Measurements from ENCODE around the gene TRMT1.

The TRMT1 gene

DNA sequence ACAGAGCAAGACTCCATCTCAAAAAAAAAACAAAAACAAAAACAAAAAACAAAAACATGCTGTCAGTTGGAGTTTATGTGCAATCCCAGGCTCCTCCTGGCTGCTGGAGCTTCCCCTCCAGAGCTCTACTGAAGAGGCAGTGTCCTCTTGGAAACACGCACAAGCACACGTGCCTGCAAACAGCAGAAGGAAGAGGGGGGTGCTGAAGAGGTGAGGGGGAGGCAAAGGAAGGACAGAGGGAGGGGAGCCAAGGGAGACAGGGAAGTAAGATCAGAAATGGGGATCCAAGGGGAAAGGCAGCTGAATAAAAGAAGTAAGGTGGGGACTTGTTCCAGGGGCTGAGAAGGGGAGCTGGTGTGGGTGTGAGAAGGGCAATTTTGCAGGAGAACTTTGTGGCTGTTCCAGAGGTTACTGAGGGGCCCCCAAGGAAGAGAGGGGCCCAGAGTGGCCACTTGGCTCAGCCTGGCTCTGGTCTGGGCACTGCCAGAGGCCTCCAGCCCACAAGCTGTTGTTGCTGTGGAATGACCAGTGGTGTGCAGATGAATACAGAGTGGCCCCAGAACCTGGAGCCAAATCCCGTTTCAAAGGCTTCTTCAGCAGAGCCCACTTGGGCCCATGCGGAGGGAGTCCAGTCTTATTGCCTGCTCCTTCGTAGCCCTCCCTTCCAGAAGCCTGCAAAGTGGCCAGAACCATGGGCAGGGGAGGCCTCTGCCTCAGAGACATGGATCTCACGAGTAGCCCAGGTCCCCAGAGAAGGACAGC lies 48.3 kb downstream of the TRMT1 start:
- H3K27ac ChIP-seq: no peak overlapping the region
- TF ChIP-seq, protein P1, sequence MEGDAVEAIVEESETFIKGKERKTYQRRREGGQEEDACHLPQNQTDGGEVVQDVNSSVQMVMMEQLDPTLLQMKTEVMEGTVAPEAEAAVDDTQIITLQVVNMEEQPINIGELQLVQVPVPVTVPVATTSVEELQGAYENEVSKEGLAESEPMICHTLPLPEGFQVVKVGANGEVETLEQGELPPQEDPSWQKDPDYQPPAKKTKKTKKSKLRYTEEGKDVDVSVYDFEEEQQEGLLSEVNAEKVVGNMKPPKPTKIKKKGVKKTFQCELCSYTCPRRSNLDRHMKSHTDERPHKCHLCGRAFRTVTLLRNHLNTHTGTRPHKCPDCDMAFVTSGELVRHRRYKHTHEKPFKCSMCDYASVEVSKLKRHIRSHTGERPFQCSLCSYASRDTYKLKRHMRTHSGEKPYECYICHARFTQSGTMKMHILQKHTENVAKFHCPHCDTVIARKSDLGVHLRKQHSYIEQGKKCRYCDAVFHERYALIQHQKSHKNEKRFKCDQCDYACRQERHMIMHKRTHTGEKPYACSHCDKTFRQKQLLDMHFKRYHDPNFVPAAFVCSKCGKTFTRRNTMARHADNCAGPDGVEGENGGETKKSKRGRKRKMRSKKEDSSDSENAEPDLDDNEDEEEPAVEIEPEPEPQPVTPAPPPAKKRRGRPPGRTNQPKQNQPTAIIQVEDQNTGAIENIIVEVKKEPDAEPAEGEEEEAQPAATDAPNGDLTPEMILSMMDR (conservative IDR thresholded peaks at IDR 0.05): no peak
- no peak for TF ChIP-seq ZFX (IDR thresholded peaks at IDR 0.05)

DNA sequence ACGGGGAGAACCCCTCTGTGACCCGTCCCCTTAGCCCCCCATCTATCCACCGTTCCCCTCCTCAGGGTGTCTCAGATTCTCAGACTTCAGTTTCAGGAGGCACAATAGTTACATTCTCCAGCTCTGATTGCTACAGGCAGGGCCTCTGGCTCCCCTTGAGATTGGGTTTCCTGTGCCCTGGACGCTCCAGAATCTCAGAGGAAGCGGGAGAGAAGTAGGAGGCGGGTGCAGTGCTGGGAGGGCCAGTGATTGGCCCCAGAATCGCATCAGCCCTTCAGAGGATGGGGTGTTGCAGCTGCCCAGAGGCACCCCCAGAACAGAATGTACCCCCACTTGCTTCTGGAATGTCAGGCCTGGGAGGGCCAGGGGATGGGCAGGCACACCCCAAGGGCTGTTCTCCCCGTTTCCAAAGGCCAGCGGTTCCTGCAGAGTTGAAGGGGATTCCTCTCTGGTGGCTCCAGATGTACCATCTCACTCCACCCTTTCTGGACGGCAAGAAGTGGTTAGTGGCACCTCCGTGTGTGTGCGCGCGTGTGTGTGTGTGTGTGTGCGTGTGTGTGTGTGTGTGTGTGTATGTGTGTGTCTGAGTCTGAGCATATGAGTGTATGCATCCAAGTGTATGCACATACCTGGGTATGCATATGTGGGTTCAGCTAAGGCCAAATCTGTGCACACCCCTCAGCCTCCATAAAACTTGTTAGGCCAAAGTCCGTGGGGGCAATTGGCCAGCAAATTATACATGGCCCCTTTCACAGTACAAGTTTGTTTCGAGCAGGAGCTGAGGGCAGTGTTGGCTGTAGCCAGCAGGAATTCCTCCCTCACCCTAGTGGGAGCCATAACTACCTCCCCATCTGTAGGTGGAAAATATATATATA lies 49.4 kb downstream of the TRMT1 start:
- no peak for TF ChIP-seq ZFX (IDR thresholded peaks at IDR 0.05)
- TF ChIP-seq, protein P1 (conservative IDR thresholded peaks at IDR 0.05): no peak
- no peak overlapping the region; the same call in 1 of the 2 replicates for H3K27ac ChIP-seq

DNA sequence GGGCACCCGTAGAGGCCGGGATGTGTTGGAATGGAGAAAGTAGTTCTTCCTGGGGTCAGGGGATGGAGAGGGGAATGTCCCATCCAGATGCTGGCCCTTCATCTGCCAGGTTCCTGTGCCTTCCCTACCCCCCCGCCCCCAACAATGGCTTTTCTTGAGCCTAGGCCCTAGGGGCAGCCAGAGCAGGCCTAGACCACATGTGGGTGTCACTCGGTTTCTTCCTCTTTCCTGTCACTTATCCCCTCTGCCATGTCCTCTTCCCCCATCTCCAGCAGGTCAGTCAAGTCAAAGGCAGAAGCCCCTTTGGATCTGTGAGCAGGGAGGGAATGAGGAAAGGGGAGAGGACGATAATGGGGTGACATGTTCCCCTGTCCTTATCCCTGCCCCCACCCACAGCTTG lies 50.3 kb downstream of the TRMT1 start:
- H3K27ac ChIP-seq: no peak overlapping the region; the same call in 1 of the 2 replicates
- TF ChIP-seq ZFX (IDR thresholded peaks at IDR 0.05): no peak
- TF ChIP-seq, protein P1 (conservative IDR thresholded peaks at IDR 0.05): no peak

DNA sequence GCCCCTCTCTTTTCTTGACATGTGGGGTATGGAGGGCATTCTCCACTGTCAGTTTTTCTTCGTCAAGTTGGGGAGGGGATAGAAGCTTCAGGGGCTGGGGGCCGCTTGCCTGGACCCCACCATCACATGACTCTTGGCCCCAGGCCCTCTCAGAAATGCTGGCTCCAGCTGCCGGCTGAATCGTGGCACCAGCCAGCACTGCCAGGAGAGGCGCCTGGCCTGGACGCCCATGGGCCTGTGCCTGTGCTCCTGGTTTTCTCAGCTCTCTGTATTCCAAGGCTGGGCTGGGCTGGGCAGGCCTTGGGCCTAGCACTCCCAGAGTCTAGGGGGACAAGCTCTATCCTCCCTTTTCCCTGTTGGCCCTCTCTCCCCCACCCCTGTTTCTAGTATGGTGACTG lies 52.4 kb downstream of the TRMT1 start:
- H3K27ac ChIP-seq: peak overlapping the region; percentile 22; the same call in 1 of the 2 replicates
- no peak for TF ChIP-seq ZFX (IDR thresholded peaks at IDR 0.05)
- TF ChIP-seq, protein P1 (conservative IDR thresholded peaks at IDR 0.05): no peak

DNA sequence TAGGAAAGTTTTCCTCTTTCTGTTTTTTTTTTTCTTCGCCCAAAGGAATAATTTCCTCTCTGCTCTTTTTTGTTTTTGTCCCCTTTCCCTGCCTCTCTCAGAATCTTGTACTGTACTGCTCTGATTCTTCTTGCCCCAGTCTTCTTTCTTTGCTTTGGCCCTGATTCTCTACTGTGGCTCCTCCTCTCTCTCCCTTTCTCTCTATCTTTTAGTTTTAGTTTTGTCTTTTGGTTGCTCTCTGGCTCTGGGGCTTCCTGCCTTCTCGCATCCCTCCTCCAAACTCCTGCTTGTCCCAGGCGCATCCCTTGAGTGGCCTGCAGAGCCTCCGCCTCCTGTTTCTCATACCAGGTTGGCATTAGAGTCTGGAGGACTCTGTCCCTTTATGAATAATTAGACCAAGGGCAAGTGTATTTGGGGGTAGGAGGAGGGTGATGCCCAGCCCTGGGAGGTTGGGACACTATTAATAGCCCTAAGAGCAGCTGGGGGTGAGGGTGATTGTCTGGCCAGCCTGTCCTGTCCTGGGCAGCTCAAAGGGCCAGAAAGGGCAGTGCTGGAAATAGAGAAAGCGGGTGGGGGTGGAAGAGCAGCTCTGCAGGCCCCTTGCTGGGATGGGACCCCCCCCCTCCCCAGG lies 53.0 kb downstream of the TRMT1 start:
- peak overlapping the region; percentile 22; the same call in 1 of the 2 replicates for H3K27ac ChIP-seq
- TF ChIP-seq, protein P1 (conservative IDR thresholded peaks at IDR 0.05): no peak
- no peak for TF ChIP-seq ZFX (IDR thresholded peaks at IDR 0.05)

DNA sequence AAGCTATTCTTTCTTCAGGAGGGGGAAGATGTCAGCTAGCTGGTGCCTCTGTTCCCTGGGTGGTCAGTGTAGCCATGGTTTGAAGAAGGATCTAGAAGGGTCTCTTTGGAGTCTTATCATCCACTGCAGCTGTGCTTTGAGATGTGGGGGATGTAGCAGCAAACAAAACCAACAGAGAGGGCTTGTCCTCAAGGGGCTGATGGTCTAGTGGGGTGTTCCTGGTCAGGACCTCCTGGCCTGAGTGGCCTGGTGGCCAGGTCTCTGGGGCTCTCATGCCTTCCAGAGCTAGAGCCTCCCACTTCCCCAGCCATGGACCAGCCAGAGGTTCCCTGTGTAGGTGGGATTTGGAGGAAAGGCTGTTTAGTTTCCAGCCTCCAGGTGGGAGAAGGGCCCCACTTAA lies 54.2 kb downstream of the TRMT1 start:
- peak overlapping the region; percentile 22 for H3K27ac ChIP-seq
- TF ChIP-seq ZFX (IDR thresholded peaks at IDR 0.05): no peak
- TF ChIP-seq, protein P1 (conservative IDR thresholded peaks at IDR 0.05): no peak

Data from C4-2B (cell line).